Endothelial cell of umbilical vein (primary cell): Measurements from ENCODE around the gene PRR5. TPM values are rescaled to one million over a fixed set of nuclear protein-coding genes. Genes with fewer than 3 reads are reported as not detected.

Experiments
- BruUV-seq: library from RNA; stranded (reverse); fragments of 400-500 nt; replicated peaks from 2 replicates; lab custom pipeline; 2021; lab: Mats Ljungman, UMichigan
- CTCF ChIA-PET: fragments of 300-600, 350-600 bp; sonication (Branson Sonifier 250); formaldehyde crosslinking; loops from one replicate; lab custom pipeline; 2021; ENCODE audit warnings: antibody characterized with exemption, inconsistent platforms; lab: Charles Lee
- POLR2A ChIA-PET: fragments of 300-600, 350-600 bp; sonication (Branson Sonifier 250); formaldehyde crosslinking; loops from one replicate; lab custom pipeline; 2021; ENCODE audit warnings: antibody characterized with exemption, inconsistent platforms; lab: Charles Lee
- DNase-seq: peaks from one replicate; pipeline ENCODE4 v3.0.0-alpha.2; 2011; ENCODE audit warnings: low read depth, low spot score
- FAIRE-seq: peaks from 2 replicates; lab custom pipeline; 2011; peaks lifted over from hg19 to GRCh38; lab: Jason Lieb, UNC
- H2AFZ ChIP-seq: 2 replicates; pipeline ENCODE4 v1.6.0; 2012; ENCODE audit warnings: low read depth, low read length, control low read depth, inconsistent platforms
- H3K27ac ChIP-seq: 2 replicates; pipeline ENCODE4 v1.5.1; 2011; ENCODE audit warnings: low read depth, mild to moderate bottlenecking, control low read depth, low read length, moderate library complexity; ENCODE audit not compliant: insufficient read depth
- H3K27me3 ChIP-seq, 2 experiments: 2 replicates each; pipeline versions ENCODE4 v1.6.0 to v1.6.1; 2011; ENCODE audit warnings: low read length in 2 of 2, mixed read lengths in 1 of 2; ENCODE audit not compliant: control insufficient read depth in 2 of 2, insufficient read depth in 2 of 2
- H3K36me3 ChIP-seq, 2 experiments: 2 replicates in 1 of 2; 3 replicates in 1 of 2; pipeline ENCODE4 v1.5.1; 2011; ENCODE audit warnings: low read length in 2 of 2, mild to moderate bottlenecking in 1 of 2, moderate library complexity in 1 of 2; ENCODE audit not compliant: control insufficient read depth in 2 of 2, insufficient read depth in 2 of 2; ENCODE audit errors: extremely low read depth in 1 of 2
- H3K4me1 ChIP-seq: 3 replicates; pipeline ENCODE4 v1.5.1; 2011; ENCODE audit warnings: mild to moderate bottlenecking, low read length; ENCODE audit not compliant: control insufficient read depth, insufficient read depth; ENCODE audit errors: extremely low read depth
- H3K4me2 ChIP-seq: 2 replicates; pipeline ENCODE4 v1.6.1; 2011; ENCODE audit warnings: low read length, control low read depth, mixed read lengths; ENCODE audit not compliant: insufficient read depth
- H3K4me3 ChIP-seq, 3 experiments: fragments of 200-600 bp in 1 of 3; sonication (generic), shearing (Covaris generic) in 1 of 3; replicated peaks in 1 of 3; 2 replicates each; pipeline ENCODE4 v1.5.1; 2011 to 2016; ENCODE audit warnings: control low read depth in 3 of 3, low read length in 3 of 3, mild to moderate bottlenecking in 2 of 3, inconsistent platforms in 1 of 3, low read depth in 1 of 3, moderate library complexity in 1 of 3; ENCODE audit not compliant: insufficient read depth in 1 of 3
- H3K79me2 ChIP-seq: 2 replicates; pipeline ENCODE4 v1.6.0; 2012; ENCODE audit warnings: low read length, inconsistent platforms; ENCODE audit not compliant: control insufficient read depth, insufficient read depth
- H3K9ac ChIP-seq: replicated peaks from 2 replicates; pipeline ENCODE3; 2011; ENCODE audit warnings: low read length, control low read depth; ENCODE audit not compliant: insufficient read depth; ENCODE audit errors: extremely low read depth
- H3K9me1 ChIP-seq: replicated peaks from 3 replicates; pipeline ENCODE4 v1.6.0; 2011; ENCODE audit warnings: mild to moderate bottlenecking, low read length; ENCODE audit not compliant: control insufficient read depth, insufficient read depth; ENCODE audit errors: extremely low read depth
- H3K9me3 ChIP-seq: replicated peaks from 2 replicates; pipeline ENCODE4 v1.5.1; 2012; ENCODE audit warnings: low read length, inconsistent platforms; ENCODE audit not compliant: control insufficient read depth, insufficient read depth
- H4K20me1 ChIP-seq: replicated peaks from 2 replicates; pipeline ENCODE3; 2011; ENCODE audit warnings: mild to moderate bottlenecking, low read length; ENCODE audit not compliant: control insufficient read depth, insufficient read depth; ENCODE audit errors: extremely low read depth
- CTCF ChIP-seq, 2 donors: IDR thresholded peaks; 1 replicate in 1 of 2; 2 replicates in 1 of 2; pipeline ENCODE4 v1.5.1; 2011; ENCODE audit warnings: low read length in 2 of 2, mild to moderate bottlenecking in 2 of 2, moderate library complexity in 2 of 2, control low read depth in 1 of 2, inconsistent platforms in 1 of 2, low read depth in 1 of 2; ENCODE audit not compliant: insufficient read depth in 1 of 2; ENCODE audit errors: extremely low read depth in 1 of 2
- GATA2 ChIP-seq: IDR thresholded peaks from 2 replicates; pipeline ENCODE4 v1.7.0; 2011; ENCODE audit warnings: low read depth, mild to moderate bottlenecking, moderate library complexity, mixed read lengths, low read length; ENCODE audit not compliant: insufficient read length, insufficient read depth
- dilution Hi-C: fragments of 300-500 bp; cut with MboI; formaldehyde crosslinking; loops from one replicate; pipeline ENCODE4 v1.15.0; 2019; ENCODE audit warnings: low sequenced_read_pairs; ENCODE audit not compliant: extremely low pct_ligation_motif_present
- intact Hi-C: fragments of 100-400 bp; cut with micrococcal nuclease; formaldehyde crosslinking; loops from one replicate; pipeline ENCODE4 v1.10.0; 2022
- polyA plus RNA-seq, 4 experiments: library from polyadenylated mRNA; depleted of rRNA in 3 of 4; stranded (reverse) in 3 of 4; unstranded in 1 of 4; fragments of >200 nt; gene quantifications; 2 replicates each; pipeline versions ENCODE4 v1.2.1 to v1.2.3, GENCODE V29; 2011 to 2012; ENCODE audit warnings: missing spikeins in 1 of 4
- total RNA-seq: library from RNA; stranded (reverse); gene quantifications from 2 replicates; pipeline ENCODE4 v1.2.3, GENCODE V29; 2021

PRR5 gene
- total and polyA plus RNA-seq, 2 donors (not counting 3 experiments of a cell fraction or from before 2014, with no cell fraction given), result 4.3 to 9.0 TPM

DNA sequence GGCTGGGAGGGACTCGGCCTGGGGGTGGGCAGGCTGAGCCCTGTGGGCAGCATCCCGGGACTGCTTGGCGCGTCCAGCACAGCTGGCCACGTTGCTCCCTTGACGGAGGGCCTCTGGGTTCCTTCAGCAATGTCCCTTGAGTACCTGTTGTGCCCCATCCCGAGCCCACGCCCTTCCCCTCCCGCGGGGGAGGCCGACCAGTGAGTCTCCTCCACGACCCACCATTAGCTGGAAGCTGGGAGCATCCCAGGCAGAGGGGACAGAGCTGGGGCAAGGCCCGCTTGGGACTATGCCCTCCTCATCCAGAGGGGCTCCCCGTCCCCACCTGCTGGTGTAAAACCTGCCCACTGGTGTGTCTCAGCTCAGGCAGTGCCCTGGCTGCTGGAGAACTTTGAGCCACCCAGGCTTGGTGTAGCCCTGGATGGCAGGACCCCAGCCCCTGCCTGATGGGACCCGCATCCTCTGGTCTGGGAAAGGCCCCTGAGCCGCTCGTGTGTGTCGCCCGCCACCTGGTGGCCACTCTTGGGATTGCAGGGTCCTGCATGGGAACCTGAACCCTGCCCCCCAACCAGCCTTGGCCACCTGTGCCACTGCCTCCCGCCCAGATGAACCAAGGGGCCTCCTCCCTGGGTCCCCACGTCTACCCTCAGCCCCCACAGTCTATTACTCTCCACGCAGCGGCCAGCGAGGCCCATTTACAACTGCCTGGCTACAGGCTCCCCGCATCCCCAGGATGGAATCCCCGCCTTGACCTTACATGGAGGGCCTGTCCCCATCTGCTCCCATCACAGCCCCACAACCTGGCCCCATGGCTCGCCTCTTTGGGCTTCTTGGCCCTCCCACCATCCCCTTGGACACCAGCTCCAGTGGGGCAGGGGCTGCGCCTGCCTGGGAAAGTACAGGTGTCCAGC lies 33.8 kb downstream of the PRR5 start:
- TF ChIP-seq CTCF (IDR thresholded peaks at IDR 0.05; ENCODE audit: extremely low read depth in 1 of 2, insufficient read depth in 1 of 2, low read depth in 1 of 2, low read length in 2 of 2) (peak; percentile 93 to 95), GATA2 (no peak)
- ChIA-PET CTCF (interaction anchor here (0.5 to 4.3 kb wide), 6 partner anchors 11 to 579 kb away, joined by 3 to 41 read pairs (median 4); no protein-coding TSS in a partner anchor), POLR2A (no interaction called here)
- H3K4me3 ChIP-seq, result no peak overlapping the region
- intact Hi-C loops, result loop anchor here (1.0 kb wide), 1 partner anchor 38 kb away; no protein-coding TSS in a partner anchor
- H3K27ac ChIP-seq, result no peak overlapping the region
- DNase-seq (peak; percentile 36), FAIRE-seq (peak; percentile 59)
- H3K27me3 ChIP-seq, result no peaks in the 10 kb centered on the region
- H3K4me2 ChIP-seq, result no peak overlapping the region
- dilution Hi-C loops, result no loop called here
- BruUV-seq, result no TSS peak
- no peak overlapping the region for H2AFZ ChIP-seq
- no peaks in the 10 kb centered on the region for H3K9me1 ChIP-seq
- H3K9me3 ChIP-seq, result no peaks in the 10 kb centered on the region
- H3K36me3 ChIP-seq, result no peaks in the 10 kb centered on the region
- H3K79me2 ChIP-seq, result no peaks in the 10 kb centered on the region
- no peak overlapping the region for H3K9ac ChIP-seq
- H4K20me1 ChIP-seq, result no peaks in the 10 kb centered on the region
- no peaks in the 10 kb centered on the region for H3K4me1 ChIP-seq
